ENCODE measurements around the gene LMNA. TPM values are rescaled to one million over a fixed set of nuclear protein-coding genes. Genes with fewer than 3 reads are reported as not detected.

LMNA gene
- total and polyA plus RNA-seq, 4 donors = 60.4 to 160 (median 97.2) TPM

DNA sequence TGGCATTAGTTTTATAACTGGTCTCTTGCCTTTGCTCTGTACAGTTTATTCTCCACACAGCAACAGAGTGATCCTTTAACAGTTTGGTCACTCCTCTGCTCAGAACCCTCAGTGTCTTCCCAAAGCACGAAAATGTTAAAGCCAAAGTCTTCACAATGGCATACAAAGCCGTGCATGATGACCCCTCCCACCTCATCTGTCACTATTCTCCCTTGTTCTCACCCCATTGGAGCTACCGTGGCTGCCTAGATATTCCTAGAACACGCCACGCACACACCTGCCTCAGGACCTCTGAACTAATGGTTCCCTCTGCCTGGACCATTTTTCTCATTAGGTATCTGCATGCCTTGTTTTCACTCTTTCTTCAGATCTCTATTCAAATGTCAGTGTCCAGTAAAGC, 30.2 kb downstream of the LMNA start:
- TF ChIP-seq, protein P1, sequence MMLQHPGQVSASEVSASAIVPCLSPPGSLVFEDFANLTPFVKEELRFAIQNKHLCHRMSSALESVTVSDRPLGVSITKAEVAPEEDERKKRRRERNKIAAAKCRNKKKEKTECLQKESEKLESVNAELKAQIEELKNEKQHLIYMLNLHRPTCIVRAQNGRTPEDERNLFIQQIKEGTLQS (IDR thresholded peaks at IDR 0.05) = no peak
- no peak for TF ChIP-seq JUND (IDR thresholded peaks at IDR 0.05)
- TF ChIP-seq, protein P2, sequence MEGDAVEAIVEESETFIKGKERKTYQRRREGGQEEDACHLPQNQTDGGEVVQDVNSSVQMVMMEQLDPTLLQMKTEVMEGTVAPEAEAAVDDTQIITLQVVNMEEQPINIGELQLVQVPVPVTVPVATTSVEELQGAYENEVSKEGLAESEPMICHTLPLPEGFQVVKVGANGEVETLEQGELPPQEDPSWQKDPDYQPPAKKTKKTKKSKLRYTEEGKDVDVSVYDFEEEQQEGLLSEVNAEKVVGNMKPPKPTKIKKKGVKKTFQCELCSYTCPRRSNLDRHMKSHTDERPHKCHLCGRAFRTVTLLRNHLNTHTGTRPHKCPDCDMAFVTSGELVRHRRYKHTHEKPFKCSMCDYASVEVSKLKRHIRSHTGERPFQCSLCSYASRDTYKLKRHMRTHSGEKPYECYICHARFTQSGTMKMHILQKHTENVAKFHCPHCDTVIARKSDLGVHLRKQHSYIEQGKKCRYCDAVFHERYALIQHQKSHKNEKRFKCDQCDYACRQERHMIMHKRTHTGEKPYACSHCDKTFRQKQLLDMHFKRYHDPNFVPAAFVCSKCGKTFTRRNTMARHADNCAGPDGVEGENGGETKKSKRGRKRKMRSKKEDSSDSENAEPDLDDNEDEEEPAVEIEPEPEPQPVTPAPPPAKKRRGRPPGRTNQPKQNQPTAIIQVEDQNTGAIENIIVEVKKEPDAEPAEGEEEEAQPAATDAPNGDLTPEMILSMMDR (IDR thresholded peaks at IDR 0.05; ENCODE audit: low read depth, low read length, missing input control) = no peak
- TF ChIP-seq NR2F2 (IDR thresholded peaks at IDR 0.05) = no peak
- TF ChIP-seq, protein P3, sequence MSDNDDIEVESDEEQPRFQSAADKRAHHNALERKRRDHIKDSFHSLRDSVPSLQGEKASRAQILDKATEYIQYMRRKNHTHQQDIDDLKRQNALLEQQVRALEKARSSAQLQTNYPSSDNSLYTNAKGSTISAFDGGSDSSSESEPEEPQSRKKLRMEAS (IDR thresholded peaks at IDR 0.05) = no peak
- TF ChIP-seq FOXA1 (IDR thresholded peaks at IDR 0.05) = no peak
- no peak for TF ChIP-seq FOXA2 (IDR thresholded peaks at IDR 0.05)
- TF ChIP-seq, protein P4, sequence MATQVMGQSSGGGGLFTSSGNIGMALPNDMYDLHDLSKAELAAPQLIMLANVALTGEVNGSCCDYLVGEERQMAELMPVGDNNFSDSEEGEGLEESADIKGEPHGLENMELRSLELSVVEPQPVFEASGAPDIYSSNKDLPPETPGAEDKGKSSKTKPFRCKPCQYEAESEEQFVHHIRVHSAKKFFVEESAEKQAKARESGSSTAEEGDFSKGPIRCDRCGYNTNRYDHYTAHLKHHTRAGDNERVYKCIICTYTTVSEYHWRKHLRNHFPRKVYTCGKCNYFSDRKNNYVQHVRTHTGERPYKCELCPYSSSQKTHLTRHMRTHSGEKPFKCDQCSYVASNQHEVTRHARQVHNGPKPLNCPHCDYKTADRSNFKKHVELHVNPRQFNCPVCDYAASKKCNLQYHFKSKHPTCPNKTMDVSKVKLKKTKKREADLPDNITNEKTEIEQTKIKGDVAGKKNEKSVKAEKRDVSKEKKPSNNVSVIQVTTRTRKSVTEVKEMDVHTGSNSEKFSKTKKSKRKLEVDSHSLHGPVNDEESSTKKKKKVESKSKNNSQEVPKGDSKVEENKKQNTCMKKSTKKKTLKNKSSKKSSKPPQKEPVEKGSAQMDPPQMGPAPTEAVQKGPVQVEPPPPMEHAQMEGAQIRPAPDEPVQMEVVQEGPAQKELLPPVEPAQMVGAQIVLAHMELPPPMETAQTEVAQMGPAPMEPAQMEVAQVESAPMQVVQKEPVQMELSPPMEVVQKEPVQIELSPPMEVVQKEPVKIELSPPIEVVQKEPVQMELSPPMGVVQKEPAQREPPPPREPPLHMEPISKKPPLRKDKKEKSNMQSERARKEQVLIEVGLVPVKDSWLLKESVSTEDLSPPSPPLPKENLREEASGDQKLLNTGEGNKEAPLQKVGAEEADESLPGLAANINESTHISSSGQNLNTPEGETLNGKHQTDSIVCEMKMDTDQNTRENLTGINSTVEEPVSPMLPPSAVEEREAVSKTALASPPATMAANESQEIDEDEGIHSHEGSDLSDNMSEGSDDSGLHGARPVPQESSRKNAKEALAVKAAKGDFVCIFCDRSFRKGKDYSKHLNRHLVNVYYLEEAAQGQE (IDR thresholded peaks at IDR 0.05) = no peak
- TF ChIP-seq TAF1 (conservative IDR thresholded peaks at IDR 0.05) = no peak
- no peak for TF ChIP-seq GABPA (IDR thresholded peaks at IDR 0.05 in 1 of 2, conservative IDR thresholded peaks at IDR 0.05 in 1 of 2)
- no peak for TF ChIP-seq YY1 (IDR thresholded peaks at IDR 0.05)
- no peak for TF ChIP-seq HNF4G (IDR thresholded peaks at IDR 0.05)
- no peak for TF ChIP-seq HNF4A (conservative IDR thresholded peaks at IDR 0.05)
- no peak for TF ChIP-seq RAD21 (IDR thresholded peaks at IDR 0.05)
- TF ChIP-seq RXRA (IDR thresholded peaks at IDR 0.05) = no peak
- peaks cover 10 to 26% (median 15%) of the 10 kb centered on the region in 4 donors for H3K4me1 ChIP-seq (ENCODE audit: control insufficient read depth in 4 of 4, insufficient read depth in 4 of 4, low read length in 3 of 4)
- no peak overlapping the region for H3K9ac ChIP-seq (ENCODE audit: low read depth in 1 of 2, low read length in 2 of 2)
- H3K36me3 ChIP-seq (ENCODE audit: control insufficient read depth in 4 of 4, insufficient read depth in 3 of 4, low read depth in 1 of 4, low read length in 3 of 4) = peaks cover 0 to 1% (median 0%) of the 10 kb centered on the region in 4 donors
- H3K27me3 ChIP-seq (ENCODE audit: control insufficient read depth in 4 of 4, insufficient read depth in 4 of 4, low read length in 3 of 4) = no peaks in the 10 kb centered on the region
- H3K4me3 ChIP-seq (ENCODE audit: low read depth in 1 of 3, low read length in 3 of 3) = no peak overlapping the region
- H3K9me3 ChIP-seq (ENCODE audit: control insufficient read depth in 4 of 4, low read length in 3 of 4) = no peaks in the 10 kb centered on the region
- no peak overlapping the region for H3K27ac ChIP-seq (ENCODE audit: low read depth in 1 of 2, low read length in 2 of 2)
- WGBS = 75% methylated on average over 5 of the region's 5 CpGs
- no peak for DNase-seq (ENCODE audit: low spot score)

DNA sequence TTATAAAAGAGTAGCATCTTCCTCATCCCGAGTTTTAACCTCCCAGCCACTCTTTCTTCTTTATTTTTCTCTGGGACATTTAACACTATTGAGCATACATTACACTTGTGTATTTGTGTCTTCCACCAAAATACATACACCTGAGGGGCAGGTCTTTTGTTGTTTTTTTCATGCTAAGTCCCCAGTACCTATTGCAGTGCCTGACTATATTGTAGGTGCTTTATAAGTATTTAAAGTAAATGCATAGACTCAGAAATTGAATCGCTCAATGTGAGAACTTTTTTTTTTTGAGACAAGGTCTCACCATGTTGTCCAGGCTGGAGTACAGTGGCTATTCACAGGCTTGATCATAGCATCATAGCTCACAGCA, 31.1 kb downstream of the LMNA start:
- Histone ChIP-seq H3K9me3 (ENCODE audit: control insufficient read depth in 4 of 4, low read length in 3 of 4) (no peaks in the 10 kb centered on the region), H3K27me3 (ENCODE audit: control insufficient read depth in 4 of 4, insufficient read depth in 4 of 4, low read length in 3 of 4) (no peaks in the 10 kb centered on the region), H3K4me1 (ENCODE audit: control insufficient read depth in 4 of 4, insufficient read depth in 4 of 4, low read length in 3 of 4) (peaks cover 10 to 26% (median 15%) of the 10 kb centered on the region in 4 donors), H3K27ac (ENCODE audit: low read depth in 1 of 2, low read length in 2 of 2) (no peak overlapping the region), H3K9ac (ENCODE audit: low read depth in 1 of 2, low read length in 2 of 2) (no peak overlapping the region), H3K4me3 (ENCODE audit: low read depth in 1 of 3, low read length in 3 of 3) (no peak overlapping the region), H3K36me3 (ENCODE audit: control insufficient read depth in 4 of 4, insufficient read depth in 3 of 4, low read depth in 1 of 4, low read length in 3 of 4) (no peaks in the 10 kb centered on the region)
- WGBS = 79% methylated on average over 2 of the region's 2 CpGs
- no peak for DNase-seq (ENCODE audit: low spot score)
- no peak for TF ChIP-seq GABPA (IDR thresholded peaks at IDR 0.05 in 1 of 2, conservative IDR thresholded peaks at IDR 0.05 in 1 of 2)
- TF ChIP-seq, protein P4 (IDR thresholded peaks at IDR 0.05) = no peak
- TF ChIP-seq NR2F2 (IDR thresholded peaks at IDR 0.05) = no peak
- TF ChIP-seq YY1 (IDR thresholded peaks at IDR 0.05) = no peak
- TF ChIP-seq RAD21 (IDR thresholded peaks at IDR 0.05) = no peak
- no peak for TF ChIP-seq TAF1 (conservative IDR thresholded peaks at IDR 0.05)
- TF ChIP-seq, protein P2 (IDR thresholded peaks at IDR 0.05; ENCODE audit: low read depth, low read length, missing input control) = no peak
- TF ChIP-seq EGR1 (IDR thresholded peaks at IDR 0.05; ENCODE audit: low read depth in 2 of 2) = no peak
- no peak for TF ChIP-seq HNF4A (conservative IDR thresholded peaks at IDR 0.05)
- TF ChIP-seq, protein P5, sequence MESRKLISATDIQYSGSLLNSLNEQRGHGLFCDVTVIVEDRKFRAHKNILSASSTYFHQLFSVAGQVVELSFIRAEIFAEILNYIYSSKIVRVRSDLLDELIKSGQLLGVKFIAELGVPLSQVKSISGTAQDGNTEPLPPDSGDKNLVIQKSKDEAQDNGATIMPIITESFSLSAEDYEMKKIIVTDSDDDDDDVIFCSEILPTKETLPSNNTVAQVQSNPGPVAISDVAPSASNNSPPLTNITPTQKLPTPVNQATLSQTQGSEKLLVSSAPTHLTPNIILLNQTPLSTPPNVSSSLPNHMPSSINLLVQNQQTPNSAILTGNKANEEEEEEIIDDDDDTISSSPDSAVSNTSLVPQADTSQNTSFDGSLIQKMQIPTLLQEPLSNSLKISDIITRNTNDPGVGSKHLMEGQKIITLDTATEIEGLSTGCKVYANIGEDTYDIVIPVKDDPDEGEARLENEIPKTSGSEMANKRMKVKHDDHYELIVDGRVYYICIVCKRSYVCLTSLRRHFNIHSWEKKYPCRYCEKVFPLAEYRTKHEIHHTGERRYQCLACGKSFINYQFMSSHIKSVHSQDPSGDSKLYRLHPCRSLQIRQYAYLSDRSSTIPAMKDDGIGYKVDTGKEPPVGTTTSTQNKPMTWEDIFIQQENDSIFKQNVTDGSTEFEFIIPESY (IDR thresholded peaks at IDR 0.05) = no peak

Data from liver (tissue), 9 donors.